MCF 10A (cell line): ENCODE measurements around the gene PTX3. TPM values are rescaled to one million over a fixed set of nuclear protein-coding genes. Genes with fewer than 3 reads are reported as not detected.

ENCODE experiments used
- BruUV-seq: library from RNA; stranded (reverse); fragments of 400-500 nt; replicated peaks from 2 replicates; lab custom pipeline; 2021; lab: Mats Ljungman, UMichigan
- CTCF ChIA-PET: fragments of 300-600 bp; sonication (Branson Sonifier 250); formaldehyde crosslinking; extraction: SDS; loops from one replicate; lab custom pipeline; 2021; ENCODE audit warnings: antibody characterized with exemption, inconsistent platforms; lab: Yijun Ruan, JAX
- POLR2A ChIA-PET: fragments of 300-600, 350-650 bp; sonication (Branson Sonifier 250); formaldehyde crosslinking; extraction: SDS; loops from one replicate; lab custom pipeline; 2020; ENCODE audit warnings: antibody characterized with exemption, inconsistent platforms; lab: Yijun Ruan, JAX
- DNase-seq: peaks from one replicate; pipeline ENCODE4 v3.0.0-alpha.2; 2018; ENCODE audit not compliant: unreplicated experiment
- H3K27ac Mint-ChIP-seq: one replicate; pipeline ENCODE4 v1.8.0; 2022; ENCODE audit warnings: mild to moderate bottlenecking, low read depth, mixed read lengths; ENCODE audit not compliant: unreplicated experiment
- H3K27me3 Mint-ChIP-seq: one replicate; pipeline ENCODE4 v1.8.0; 2022; ENCODE audit warnings: mixed read lengths; ENCODE audit not compliant: insufficient read depth, unreplicated experiment
- H3K36me3 Mint-ChIP-seq: one replicate; pipeline ENCODE4 v1.8.0; 2022; ENCODE audit warnings: mild to moderate bottlenecking, moderate library complexity, mixed read lengths; ENCODE audit not compliant: insufficient read depth, unreplicated experiment
- H3K4me1 Mint-ChIP-seq: one replicate; pipeline ENCODE4 v1.8.0; 2022; ENCODE audit warnings: mixed read lengths; ENCODE audit not compliant: insufficient read depth, unreplicated experiment
- H3K4me3 Mint-ChIP-seq: one replicate; pipeline ENCODE4 v1.8.0; 2022; ENCODE audit warnings: mild to moderate bottlenecking, moderate library complexity, mixed read lengths; ENCODE audit not compliant: unreplicated experiment
- H3K9me3 Mint-ChIP-seq: one replicate; pipeline ENCODE4 v1.8.0; 2022; ENCODE audit warnings: mixed read lengths; ENCODE audit not compliant: unreplicated experiment
- intact Hi-C: fragments of 100-400 bp; cut with micrococcal nuclease; formaldehyde crosslinking; loops from 2 replicates; pipeline ENCODE4 v1.14.1; 2022
- total RNA-seq: library from RNA; stranded (reverse); gene quantifications from 2 replicates; pipeline ENCODE4 v1.2.3, GENCODE V29; 2022
- TF ChIP-seq, protein P1 (sequence below): fragments of 200-600 bp; IDR thresholded peaks from one replicate; pipeline ENCODE4 v1.8.0; 2022; ENCODE audit warnings: antibody characterized with exemption, mild to moderate bottlenecking; ENCODE audit not compliant: unreplicated experiment

PTX3 gene
- total RNA-seq, 1 experiment from 2014 or later, result 217 TPM

DNA sequence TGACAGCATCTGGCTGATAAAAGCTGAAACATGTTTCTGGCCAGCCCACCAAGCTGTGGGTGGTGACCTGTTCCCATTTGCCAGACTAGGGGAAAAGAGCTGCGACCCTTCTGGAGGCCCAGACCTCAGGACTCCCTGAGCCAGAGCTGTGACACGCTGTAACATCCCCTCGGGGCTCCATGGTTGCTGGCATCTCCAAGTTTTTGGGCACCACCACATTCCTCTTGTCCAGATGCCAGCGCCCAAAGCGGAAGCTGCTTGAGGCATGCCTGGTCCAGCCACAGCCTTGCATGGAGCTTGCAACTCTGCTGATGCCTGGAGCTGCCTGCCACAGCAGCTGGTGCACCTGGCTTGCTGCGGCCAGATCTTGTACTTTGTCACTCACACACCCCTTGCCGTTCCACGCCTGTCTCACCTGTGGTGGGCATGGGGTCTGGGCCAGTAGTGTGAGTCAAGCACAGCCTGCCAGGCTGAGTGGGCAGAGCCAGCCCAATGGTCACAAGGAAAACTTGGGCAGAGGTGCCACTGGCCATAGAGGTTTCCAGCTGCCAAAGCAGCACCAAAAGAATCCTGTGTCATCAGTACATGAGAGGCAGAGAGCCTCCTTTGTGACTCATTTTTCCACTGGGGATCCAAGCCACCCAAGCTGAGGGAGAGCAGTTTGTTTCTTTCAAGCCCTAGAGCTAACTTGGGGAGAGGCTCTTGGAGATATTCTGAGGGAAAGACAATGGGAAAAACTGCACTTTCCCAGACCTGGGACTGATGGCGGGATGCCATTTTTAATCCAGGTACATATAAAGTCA lies 45.7 kb upstream of the PTX3 start:
- peaks cover 6% of the 10 kb centered on the region for H3K36me3 Mint-ChIP-seq
- CTCF ChIA-PET, result no interaction called here
- H3K27me3 Mint-ChIP-seq, result no peaks in the 10 kb centered on the region
- POLR2A ChIA-PET, result no interaction called here
- TF ChIP-seq, protein P1, sequence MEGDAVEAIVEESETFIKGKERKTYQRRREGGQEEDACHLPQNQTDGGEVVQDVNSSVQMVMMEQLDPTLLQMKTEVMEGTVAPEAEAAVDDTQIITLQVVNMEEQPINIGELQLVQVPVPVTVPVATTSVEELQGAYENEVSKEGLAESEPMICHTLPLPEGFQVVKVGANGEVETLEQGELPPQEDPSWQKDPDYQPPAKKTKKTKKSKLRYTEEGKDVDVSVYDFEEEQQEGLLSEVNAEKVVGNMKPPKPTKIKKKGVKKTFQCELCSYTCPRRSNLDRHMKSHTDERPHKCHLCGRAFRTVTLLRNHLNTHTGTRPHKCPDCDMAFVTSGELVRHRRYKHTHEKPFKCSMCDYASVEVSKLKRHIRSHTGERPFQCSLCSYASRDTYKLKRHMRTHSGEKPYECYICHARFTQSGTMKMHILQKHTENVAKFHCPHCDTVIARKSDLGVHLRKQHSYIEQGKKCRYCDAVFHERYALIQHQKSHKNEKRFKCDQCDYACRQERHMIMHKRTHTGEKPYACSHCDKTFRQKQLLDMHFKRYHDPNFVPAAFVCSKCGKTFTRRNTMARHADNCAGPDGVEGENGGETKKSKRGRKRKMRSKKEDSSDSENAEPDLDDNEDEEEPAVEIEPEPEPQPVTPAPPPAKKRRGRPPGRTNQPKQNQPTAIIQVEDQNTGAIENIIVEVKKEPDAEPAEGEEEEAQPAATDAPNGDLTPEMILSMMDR, result no peak
- peaks cover 12% of the 10 kb centered on the region for H3K4me1 Mint-ChIP-seq
- no peak for DNase-seq
- no peaks in the 10 kb centered on the region for H3K9me3 Mint-ChIP-seq
- H3K27ac Mint-ChIP-seq, result no peak overlapping the region
- no TSS peak for BruUV-seq
- intact Hi-C loops, result no loop called here
- no peak overlapping the region for H3K4me3 Mint-ChIP-seq

DNA sequence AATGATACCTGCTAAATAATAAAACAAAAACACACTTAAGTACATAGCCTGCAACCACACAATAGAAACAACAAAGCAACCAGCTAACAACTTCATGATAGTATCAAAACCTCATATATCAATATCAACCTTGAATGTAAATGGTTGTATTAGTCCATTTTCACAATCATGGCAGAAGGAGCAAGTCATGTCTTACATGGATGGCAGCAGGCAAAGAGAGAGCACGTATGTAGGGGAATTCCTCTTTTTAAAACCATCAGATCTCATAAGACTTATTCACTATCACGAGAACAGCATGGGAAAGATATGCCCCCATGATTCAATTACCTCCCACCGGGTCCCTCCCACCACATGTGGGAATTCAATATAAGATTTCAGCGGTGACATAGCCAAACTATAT lies 44.5 kb upstream of the PTX3 start:
- no peak for DNase-seq
- H3K27me3 Mint-ChIP-seq, result no peaks in the 10 kb centered on the region
- no peak overlapping the region for H3K27ac Mint-ChIP-seq
- no TSS peak for BruUV-seq
- H3K36me3 Mint-ChIP-seq, result peaks cover 6% of the 10 kb centered on the region
- CTCF ChIA-PET, result interaction anchor here (0.6 kb wide), 1 partner anchor 135 kb away, joined by 3 read pairs; no protein-coding TSS in a partner anchor
- POLR2A ChIA-PET, result interaction anchor here (1.4 kb wide), 1 partner anchor 232 kb away, joined by 3 read pairs; the partner anchor contains the start of gene CCNL1
- H3K4me1 Mint-ChIP-seq, result peaks cover 12% of the 10 kb centered on the region
- no peak overlapping the region for H3K4me3 Mint-ChIP-seq
- TF ChIP-seq, protein P1, result no peak
- intact Hi-C loops, result no loop called here
- no peaks in the 10 kb centered on the region for H3K9me3 Mint-ChIP-seq

- POLR2A ChIA-PET, result interaction anchor here (1.4 kb wide), 1 partner anchor 233 kb away, joined by 3 read pairs; the partner anchor contains the start of gene CCNL1
- Mint-ChIP-seq H3K9me3 (no peaks in the 10 kb centered on the region), H3K27me3 (no peaks in the 10 kb centered on the region), H3K27ac (no peak overlapping the region), H3K36me3 (peaks cover 6% of the 10 kb centered on the region), H3K4me1 (peaks cover 12% of the 10 kb centered on the region), H3K4me3 (no peak overlapping the region)
- DNase-seq, result no peak
- no TSS peak for BruUV-seq
- intact Hi-C loops, result no loop called here
- TF ChIP-seq, protein P1, result no peak
- CTCF ChIA-PET, result interaction anchor here (1.4 kb wide), 1 partner anchor 9 kb away, joined by 3 read pairs; no protein-coding TSS in a partner anchor
Observed at GRCh38 chr3:157393113-157393512, 43.5 kb upstream of the PTX3 start.

DNA sequence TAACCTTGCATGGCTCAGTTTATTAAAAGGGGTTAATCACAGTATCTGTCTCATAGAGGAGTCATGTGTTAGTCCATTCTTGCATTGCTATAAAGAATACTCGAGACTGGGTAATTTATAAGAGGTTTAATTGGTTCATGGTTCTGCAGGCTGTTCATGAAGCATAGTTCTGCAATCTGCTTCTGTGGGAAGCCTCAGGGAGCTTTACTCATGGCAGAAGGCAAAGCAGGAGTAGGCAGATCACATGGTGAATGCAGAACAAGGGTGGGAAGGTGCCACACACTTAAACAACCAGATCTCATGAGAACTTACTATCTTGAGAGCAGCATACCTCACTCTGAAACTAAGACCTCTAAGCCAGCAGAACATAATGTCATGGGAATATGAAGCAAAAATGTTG lies 42.2 kb upstream of the PTX3 start:
- CTCF ChIA-PET, result interaction anchor here (1.2 to 1.4 kb wide), 2 partner anchors 10 to 13 kb away, joined by 3 to 4 read pairs; no protein-coding TSS in a partner anchor

More for the DNA sequence above, 42.2 kb upstream of the PTX3 start:
- H3K27me3 Mint-ChIP-seq, result no peaks in the 10 kb centered on the region
- peaks cover 6% of the 10 kb centered on the region for H3K36me3 Mint-ChIP-seq
- intact Hi-C loops, result no loop called here
- BruUV-seq, result no TSS peak
- H3K4me3 Mint-ChIP-seq, result no peak overlapping the region
- H3K27ac Mint-ChIP-seq, result no peak overlapping the region
- POLR2A ChIA-PET, result interaction anchor here (0.7 to 1.2 kb wide), 3 partner anchors 14 to 45 kb away, joined by 3 to 4 read pairs (median 3); no protein-coding TSS in a partner anchor
- TF ChIP-seq, protein P1, result no peak
- peaks cover 6% of the 10 kb centered on the region for H3K4me1 Mint-ChIP-seq
- no peaks in the 10 kb centered on the region for H3K9me3 Mint-ChIP-seq
- DNase-seq, result no peak
